Liver (tissue), 9 donors: Measurements from ENCODE around the gene NCAM1. TPM values are rescaled to one million over a fixed set of nuclear protein-coding genes. Genes with fewer than 3 reads are reported as not detected.

ENCODE experiments used
- DNase-seq: peaks from one replicate; pipeline ENCODE4 v3.0.0-alpha.2; 2017; ENCODE audit warnings: low spot score
- H3K27ac ChIP-seq, 2 donors: one replicate each; pipeline ENCODE4 v1.7.0; 2013; ENCODE audit warnings: inconsistent platforms in 2 of 2, low read length in 2 of 2, control low read depth in 1 of 2, low read depth in 1 of 2, mild to moderate bottlenecking in 1 of 2
- H3K27me3 ChIP-seq, 4 donors: one replicate each; pipeline versions ENCODE4 v1.6.1 to v1.7.0; 2013; ENCODE audit warnings: low read length in 3 of 4, inconsistent platforms in 1 of 4, mild to moderate bottlenecking in 1 of 4, moderate library complexity in 1 of 4; ENCODE audit not compliant: control insufficient read depth in 4 of 4, insufficient read depth in 4 of 4
- H3K36me3 ChIP-seq, 4 donors: one replicate each; pipeline versions ENCODE4 v1.6.1 to v1.7.0; 2013; ENCODE audit warnings: low read length in 3 of 4, mild to moderate bottlenecking in 3 of 4, low read depth in 1 of 4, moderate library complexity in 1 of 4; ENCODE audit not compliant: control insufficient read depth in 4 of 4, insufficient read depth in 3 of 4
- H3K4me1 ChIP-seq, 4 donors: one replicate each; pipeline versions ENCODE4 v1.6.1 to v1.7.0; 2013; ENCODE audit warnings: low read length in 3 of 4, mild to moderate bottlenecking in 3 of 4, moderate library complexity in 1 of 4; ENCODE audit not compliant: control insufficient read depth in 4 of 4, insufficient read depth in 4 of 4
- H3K4me3 ChIP-seq, 3 donors: one replicate each; pipeline versions ENCODE4 v1.6.1 to v1.7.0; 2013; ENCODE audit warnings: low read length in 3 of 3, control low read depth in 1 of 3, low read depth in 1 of 3, mild to moderate bottlenecking in 1 of 3
- H3K9ac ChIP-seq, 2 donors: one replicate each; pipeline ENCODE4 v1.7.0; 2013; ENCODE audit warnings: low read length in 2 of 2, mild to moderate bottlenecking in 2 of 2, moderate library complexity in 2 of 2, control low read depth in 1 of 2, low read depth in 1 of 2
- H3K9me3 ChIP-seq, 4 donors: one replicate each; pipeline versions ENCODE4 v1.6.1 to v1.7.0; 2013; ENCODE audit warnings: low read length in 3 of 4; ENCODE audit not compliant: control insufficient read depth in 4 of 4
- ATF3 ChIP-seq: IDR thresholded peaks from 2 replicates; pipeline ENCODE4 v1.6.1; 2016; ENCODE audit warnings: antibody characterized with exemption
- CTCF ChIP-seq: fragments of 150-350 bp; IDR thresholded peaks from 2 replicates; pipeline ENCODE4 v1.5.1; 2017; ENCODE audit warnings: improper control_type of control experiment, low read depth, low read length; ENCODE audit not compliant: missing input control
- EGR1 ChIP-seq, 2 donors: IDR thresholded peaks; 2 replicates each; pipeline ENCODE4 v1.6.1; 2016 to 2018; ENCODE audit warnings: antibody characterized with exemption in 2 of 2, low read depth in 2 of 2
- FOXA1 ChIP-seq: IDR thresholded peaks from 2 replicates; pipeline ENCODE4 v1.6.1; 2016; ENCODE audit warnings: antibody characterized with exemption
- FOXA2 ChIP-seq: IDR thresholded peaks from 2 replicates; pipeline ENCODE4 v1.6.1; 2016; ENCODE audit warnings: antibody characterized with exemption
- GABPA ChIP-seq, 2 donors: IDR thresholded peaks in 1 of 2; conservative IDR thresholded peaks in 1 of 2; 2 replicates each; pipeline ENCODE4 v1.6.1; 2016; ENCODE audit warnings: antibody characterized with exemption in 2 of 2, mild to moderate bottlenecking in 1 of 2, moderate library complexity in 1 of 2
- HNF4A ChIP-seq, 2 donors: conservative IDR thresholded peaks; 2 replicates each; pipeline ENCODE4 v1.6.1; 2016; ENCODE audit warnings: antibody characterized with exemption in 2 of 2, mild to moderate bottlenecking in 2 of 2
- HNF4G ChIP-seq: IDR thresholded peaks from 2 replicates; pipeline ENCODE4 v1.6.1; 2016; ENCODE audit warnings: antibody characterized with exemption
- JUND ChIP-seq, 2 donors: IDR thresholded peaks; 2 replicates each; pipeline ENCODE4 v1.6.1; 2016; ENCODE audit warnings: antibody characterized with exemption in 2 of 2
- NR2F2 ChIP-seq: IDR thresholded peaks from 2 replicates; pipeline ENCODE4 v1.6.1; 2016; ENCODE audit warnings: antibody characterized with exemption
- RAD21 ChIP-seq, 2 donors: IDR thresholded peaks; 2 replicates each; pipeline ENCODE4 v1.6.1; 2016; ENCODE audit warnings: antibody characterized with exemption in 2 of 2, mild to moderate bottlenecking in 2 of 2
- REST ChIP-seq: IDR thresholded peaks from 2 replicates; pipeline ENCODE4 v1.6.1; 2016; ENCODE audit warnings: antibody characterized with exemption, mild to moderate bottlenecking
- RXRA ChIP-seq, 2 donors: IDR thresholded peaks; 2 replicates each; pipeline ENCODE4 v1.6.1; 2017 to 2018; ENCODE audit warnings: antibody characterized with exemption in 2 of 2, mild to moderate bottlenecking in 1 of 2
- SP1 ChIP-seq: IDR thresholded peaks from 2 replicates; pipeline ENCODE4 v1.6.1; 2018; ENCODE audit warnings: antibody characterized with exemption, mild to moderate bottlenecking
- TAF1 ChIP-seq: conservative IDR thresholded peaks from 2 replicates; pipeline ENCODE4 v1.6.1; 2016; ENCODE audit warnings: antibody characterized with exemption, mild to moderate bottlenecking
- WGBS: extraction: QIAGEN DNeasy Blood & Tissue Kit; methylation state at CpG from one replicate; pipeline ENCODE4 v1.1.7; 2013; 5-methylcytosine and 5-hydroxymethylcytosine counted together
- polyA plus RNA-seq, 2 donors: library from polyadenylated mRNA; stranded (reverse) in 1 of 2; unstranded in 1 of 2; fragments of 200-250 nt in 1 of 2; fragments of >200 nt in 1 of 2; fragmentation: Nextera tagmentation in 1 of 2; extraction: Ambion mirVana in 1 of 2; gene quantifications; one replicate each; pipeline versions ENCODE4 v1.2.1 to v1.2.3, GENCODE V29; 2013 to 2015
- total RNA-seq, 2 donors: library from RNA; depleted of rRNA; stranded (reverse); fragments of >200 nt; gene quantifications; one replicate each; pipeline ENCODE4 v1.2.3, GENCODE V29; 2014
- TF ChIP-seq, protein P1 (sequence below): IDR thresholded peaks from 2 replicates; pipeline ENCODE4 v1.6.1; 2016; ENCODE audit warnings: antibody characterized with exemption
- TF ChIP-seq, protein P2 (sequence below): IDR thresholded peaks from 2 replicates; pipeline ENCODE4 v1.6.1; 2016; ENCODE audit warnings: antibody characterized with exemption
- donor health status: healthy.
- donor health status: healthy.
- donor health status: healthy.
- donor health status: healthy.
- donor health status: healthy.

Gene NCAM1
- total and polyA plus RNA-seq, 4 donors: 0.65 to 2.1 (median 0.88) TPM

DNA sequence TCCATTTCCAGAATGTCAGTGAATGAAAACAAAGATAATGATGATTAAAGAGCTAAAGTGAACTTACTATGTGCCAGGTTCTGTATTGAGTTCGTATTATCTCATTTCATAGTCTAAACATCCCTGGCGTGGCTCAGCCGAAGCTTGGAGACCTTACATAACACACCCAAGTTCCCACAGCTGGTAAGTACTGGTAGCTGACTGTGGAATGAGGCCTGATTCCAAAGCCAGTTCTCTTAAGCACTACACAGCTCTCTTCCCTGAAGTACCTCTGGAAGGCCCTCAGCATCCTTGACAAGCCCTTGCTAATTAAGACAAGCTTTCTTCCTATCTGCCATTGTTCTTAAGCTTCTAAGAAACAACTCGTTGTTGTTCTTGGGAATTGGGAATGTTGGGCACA is 28.6 kb upstream of the NCAM1 start:
- WGBS: 62% methylated on average over 4 of the region's 4 CpGs
- no peak for DNase-seq
- Histone ChIP-seq H3K27ac (no peak overlapping the region), H3K4me1 (no peaks in the 10 kb centered on the region), H3K9ac (no peak overlapping the region), H3K27me3 (peaks cover 0 to 7% (median 1%) of the 10 kb centered on the region in 4 donors), H3K36me3 (no peaks in the 10 kb centered on the region), H3K9me3 (no peaks in the 10 kb centered on the region), H3K4me3 (no peak overlapping the region)
- TF ChIP-seq RAD21 (IDR thresholded peaks at IDR 0.05) (no peak), RXRA (IDR thresholded peaks at IDR 0.05) (no peak)

DNA sequence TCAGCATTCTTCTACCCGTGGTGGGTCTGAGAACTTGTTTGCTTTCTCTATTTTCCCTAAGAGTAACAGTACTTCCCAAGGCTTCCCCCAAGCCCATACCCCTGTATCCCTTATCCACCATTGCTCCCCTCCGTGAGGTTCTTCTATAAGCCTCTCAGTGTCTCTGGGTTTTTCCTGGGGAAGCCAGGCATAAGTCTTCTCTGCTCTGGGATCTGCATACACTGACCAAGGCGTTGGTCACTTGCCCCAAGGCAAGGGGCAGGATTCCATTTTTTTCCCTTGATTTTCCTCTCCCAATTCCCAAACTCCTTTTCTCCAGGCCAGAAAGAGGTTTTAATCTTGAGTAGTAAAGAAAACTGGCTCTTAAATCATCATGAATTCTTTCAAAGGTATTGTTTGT is 27.2 kb upstream of the NCAM1 start:
- DNase-seq: no peak
- H3K27me3 ChIP-seq: peaks cover 0 to 11% (median 1%) of the 10 kb centered on the region in 4 donors
- H3K9ac ChIP-seq: no peak overlapping the region
- no peaks in the 10 kb centered on the region for H3K9me3 ChIP-seq
- H3K4me1 ChIP-seq: no peaks in the 10 kb centered on the region
- no peak overlapping the region for H3K27ac ChIP-seq
- H3K4me3 ChIP-seq: no peak overlapping the region
- 61% methylated on average over 3 of the region's 3 CpGs for WGBS
- TF ChIP-seq NR2F2 (no peak), JUND (IDR thresholded peaks at IDR 0.05) (no peak), FOXA2 (no peak), ATF3 (no peak), RXRA (IDR thresholded peaks at IDR 0.05) (no peak), TAF1 (no peak), SP1 (no peak), EGR1 (IDR thresholded peaks at IDR 0.05; ENCODE audit: low read depth in 2 of 2) (no peak), HNF4G (no peak), REST (no peak)
- TF ChIP-seq, protein P1, sequence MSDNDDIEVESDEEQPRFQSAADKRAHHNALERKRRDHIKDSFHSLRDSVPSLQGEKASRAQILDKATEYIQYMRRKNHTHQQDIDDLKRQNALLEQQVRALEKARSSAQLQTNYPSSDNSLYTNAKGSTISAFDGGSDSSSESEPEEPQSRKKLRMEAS: no peak
- TF ChIP-seq, protein P2, sequence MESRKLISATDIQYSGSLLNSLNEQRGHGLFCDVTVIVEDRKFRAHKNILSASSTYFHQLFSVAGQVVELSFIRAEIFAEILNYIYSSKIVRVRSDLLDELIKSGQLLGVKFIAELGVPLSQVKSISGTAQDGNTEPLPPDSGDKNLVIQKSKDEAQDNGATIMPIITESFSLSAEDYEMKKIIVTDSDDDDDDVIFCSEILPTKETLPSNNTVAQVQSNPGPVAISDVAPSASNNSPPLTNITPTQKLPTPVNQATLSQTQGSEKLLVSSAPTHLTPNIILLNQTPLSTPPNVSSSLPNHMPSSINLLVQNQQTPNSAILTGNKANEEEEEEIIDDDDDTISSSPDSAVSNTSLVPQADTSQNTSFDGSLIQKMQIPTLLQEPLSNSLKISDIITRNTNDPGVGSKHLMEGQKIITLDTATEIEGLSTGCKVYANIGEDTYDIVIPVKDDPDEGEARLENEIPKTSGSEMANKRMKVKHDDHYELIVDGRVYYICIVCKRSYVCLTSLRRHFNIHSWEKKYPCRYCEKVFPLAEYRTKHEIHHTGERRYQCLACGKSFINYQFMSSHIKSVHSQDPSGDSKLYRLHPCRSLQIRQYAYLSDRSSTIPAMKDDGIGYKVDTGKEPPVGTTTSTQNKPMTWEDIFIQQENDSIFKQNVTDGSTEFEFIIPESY: no peak
- H3K36me3 ChIP-seq: no peaks in the 10 kb centered on the region

GRCh38 chr11:112941104-112941503 is 20.1 kb upstream of the NCAM1 start:
- no peak for DNase-seq
- no peaks in the 10 kb centered on the region for H3K9me3 ChIP-seq
- H3K4me1 ChIP-seq: no peaks in the 10 kb centered on the region
- no peaks in the 10 kb centered on the region for H3K36me3 ChIP-seq
- 74% methylated on average over 2 of the region's 2 CpGs for WGBS
- H3K27me3 ChIP-seq: peaks cover 0 to 4% (median 0%) of the 10 kb centered on the region in 4 donors
- H3K4me3 ChIP-seq: no peak overlapping the region
- no peak overlapping the region for H3K9ac ChIP-seq
- H3K27ac ChIP-seq: no peak overlapping the region
- TF ChIP-seq FOXA2 (no peak), HNF4A (conservative IDR thresholded peaks at IDR 0.05) (no peak), SP1 (no peak), CTCF (no peak), REST (no peak), EGR1 (IDR thresholded peaks at IDR 0.05; ENCODE audit: low read depth in 2 of 2) (no peak), FOXA1 (no peak), HNF4G (no peak), NR2F2 (no peak), RXRA (IDR thresholded peaks at IDR 0.05) (no peak), GABPA (IDR thresholded peaks at IDR 0.05 in 1 of 2, conservative IDR thresholded peaks at IDR 0.05 in 1 of 2) (no peak), TAF1 (no peak)
